ENCODE measurements around the gene SLC38A3.
A peak's percentile ranks its signal among the peaks of the same experiment; 100 is the strongest.
"Not testable (repeated sequence)": the region's sequence is repeated elsewhere in the genome, so short reads cannot be mapped to it uniquely, and the experiment has no call there.

The SLC38A3 gene

DNA sequence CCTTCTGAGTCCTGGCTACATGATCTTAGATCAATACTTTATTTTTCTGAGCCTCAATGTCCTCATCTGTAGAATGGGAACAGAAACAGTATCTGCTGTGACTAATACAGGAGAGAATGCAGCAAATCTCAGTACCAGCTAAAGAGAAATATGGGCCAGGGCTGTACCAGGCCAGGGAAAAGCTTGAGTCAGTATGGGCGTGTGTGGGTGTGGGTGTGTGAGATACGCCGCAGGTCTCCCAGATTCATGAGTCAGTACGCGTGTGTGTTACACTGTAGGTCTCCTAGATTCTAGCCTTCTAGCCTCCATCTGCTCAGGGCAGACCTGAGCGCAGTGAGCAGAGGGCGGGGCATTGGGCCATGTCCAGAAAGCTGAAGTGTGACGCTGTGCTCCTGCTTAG is 46.1 kb downstream of the SLC38A3 start:
- DNase-seq (ENCODE audit: low spot score): peak; percentile 68

DNA sequence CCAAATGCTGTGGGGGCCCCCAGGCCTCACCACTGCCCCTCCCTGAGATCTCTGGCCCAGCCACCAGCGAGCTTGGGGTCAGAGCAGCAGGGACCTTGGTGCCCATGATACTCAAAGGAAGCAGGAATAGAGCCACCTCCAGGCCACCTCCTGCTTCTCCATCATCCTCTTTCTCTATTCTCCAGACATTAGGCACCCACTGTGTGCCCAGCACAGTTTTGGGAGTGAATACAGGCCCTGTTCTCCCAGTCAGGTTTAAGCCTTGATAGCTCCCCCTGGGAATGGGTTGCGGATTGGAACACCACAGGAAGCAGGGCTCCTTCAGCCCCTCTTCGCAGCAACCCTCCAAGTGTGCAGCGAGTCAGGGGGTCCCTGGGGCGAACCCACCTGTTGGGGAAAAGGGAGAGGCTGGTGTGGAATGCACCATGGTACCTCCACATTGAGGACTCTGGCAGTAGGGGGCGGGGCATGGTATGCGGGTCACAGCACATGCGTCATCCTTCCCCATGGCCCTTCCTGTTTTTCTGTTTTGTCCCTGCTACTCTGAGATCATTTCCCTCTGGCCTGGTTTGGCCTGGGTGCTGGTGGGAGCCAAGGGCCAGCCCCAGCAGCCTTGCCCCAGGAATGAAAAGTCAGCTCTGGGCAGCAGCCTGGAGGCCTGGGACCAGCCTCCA is 49.6 kb downstream of the SLC38A3 start:
- no peak for DNase-seq (ENCODE audit: low spot score)

DNA sequence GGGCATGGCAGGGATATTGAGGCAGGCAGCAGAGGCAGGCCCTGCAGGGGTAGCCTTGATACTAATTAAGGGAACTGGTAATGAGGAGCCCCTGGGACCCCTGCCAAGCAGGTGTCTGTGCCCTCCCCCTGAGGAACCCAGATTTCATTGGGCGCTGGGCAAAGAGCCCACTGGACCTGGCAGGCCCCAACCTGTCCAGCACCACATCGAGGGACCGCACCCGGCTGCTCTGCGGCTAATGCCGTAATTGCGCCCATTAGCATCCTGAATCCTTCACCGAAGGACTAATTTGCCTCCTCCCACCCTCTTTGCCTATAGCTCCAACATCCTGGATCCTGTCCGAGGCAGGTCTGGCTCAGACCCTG is 50.2 kb downstream of the SLC38A3 start:
- DNase-seq (ENCODE audit: low spot score): no peak

DNA sequence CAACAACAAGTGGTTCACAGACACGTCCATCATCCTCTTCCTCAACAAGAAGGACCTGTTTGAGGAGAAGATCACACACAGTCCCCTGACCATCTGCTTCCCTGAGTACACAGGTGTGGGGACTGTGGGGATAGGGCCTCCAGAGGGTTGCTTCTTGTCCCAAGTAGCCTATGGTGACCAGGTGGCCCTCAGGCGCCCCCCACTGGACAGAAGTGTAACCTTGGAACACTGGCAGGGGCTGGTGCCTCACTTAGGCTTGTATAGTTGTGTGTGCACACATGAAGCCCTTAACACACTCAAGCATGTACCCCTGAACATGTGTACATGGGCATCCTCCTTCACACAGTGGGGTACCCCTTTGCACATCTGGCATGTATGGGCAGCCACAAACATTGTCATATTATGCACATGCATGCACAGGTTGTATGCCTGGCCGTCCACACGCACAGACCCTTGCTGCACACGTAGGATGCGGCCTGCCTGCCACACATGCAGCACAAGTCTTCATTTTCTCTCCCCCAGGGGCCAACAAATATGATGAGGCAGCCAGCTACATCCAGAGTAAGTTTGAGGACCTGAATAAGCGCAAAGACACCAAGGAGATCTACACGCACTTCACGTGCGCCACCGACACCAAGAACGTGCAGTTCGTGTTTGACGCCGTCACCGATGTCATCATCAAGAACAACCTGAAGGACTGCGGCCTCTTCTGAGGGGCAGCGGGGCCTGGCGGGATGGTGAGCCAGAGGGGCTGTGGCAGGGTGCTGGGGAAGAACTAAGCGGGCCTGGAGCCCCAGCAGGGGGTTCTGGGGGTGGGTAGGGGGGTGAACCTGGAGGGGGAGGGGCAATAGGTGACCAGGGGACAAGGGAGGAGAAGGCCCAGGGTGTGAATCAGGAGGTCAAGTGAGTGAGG is 52.2 kb downstream of the SLC38A3 start:
- no peak for DNase-seq (ENCODE audit: low spot score)

DNA sequence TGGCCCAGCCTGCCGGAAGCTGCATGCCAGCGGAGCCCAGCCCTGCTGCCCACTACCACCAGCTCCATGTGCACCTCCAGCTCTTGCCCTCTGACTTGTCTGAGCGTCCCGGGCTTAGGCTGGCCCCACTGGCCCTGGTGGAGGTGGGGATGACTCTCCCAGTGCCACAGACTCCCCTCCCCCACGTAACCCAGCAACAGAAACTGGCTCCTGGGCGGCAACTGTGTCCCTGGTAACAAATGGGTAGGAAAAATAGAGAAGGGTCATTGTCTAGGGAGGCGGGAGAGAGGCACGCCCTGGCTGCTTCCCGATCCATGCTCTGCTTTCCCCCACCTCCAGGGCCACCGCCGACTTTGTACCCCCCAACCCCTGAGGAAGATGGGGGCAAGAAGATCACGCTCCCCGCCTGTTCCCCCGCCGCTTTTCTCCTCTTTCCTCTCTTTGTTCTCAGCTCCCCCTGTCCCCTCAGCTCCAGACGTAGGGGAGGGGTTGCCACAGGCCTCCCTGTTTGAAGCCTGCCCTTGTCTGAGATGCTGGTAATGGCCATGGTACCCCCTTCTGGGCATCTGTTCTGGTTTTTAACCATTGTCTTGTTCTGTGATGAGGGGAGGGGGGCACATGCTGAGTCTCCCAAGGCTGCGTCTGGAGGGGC is 53.1 kb downstream of the SLC38A3 start:
- no peak for DNase-seq (ENCODE audit: low spot score)

DNA sequence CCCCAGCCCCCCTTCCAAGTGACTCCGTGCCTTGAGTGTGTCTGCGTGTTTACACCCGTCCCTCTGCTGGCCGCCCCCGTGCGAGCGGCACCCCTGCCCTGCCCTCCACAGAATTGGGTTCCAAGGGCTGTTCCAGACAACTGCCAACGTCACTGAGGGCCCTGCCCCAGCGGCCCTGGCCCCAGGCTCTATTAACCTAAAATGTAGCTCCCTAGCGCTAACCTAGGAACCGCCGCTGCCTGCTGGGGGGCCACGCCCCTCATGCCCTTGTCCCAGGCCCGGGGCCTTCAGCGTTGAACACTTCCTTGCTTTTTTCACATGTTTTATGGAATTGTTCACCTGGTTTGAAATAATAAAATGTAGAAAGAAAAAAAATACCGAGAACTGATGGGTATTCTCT is 53.9 kb downstream of the SLC38A3 start:
- DNase-seq (ENCODE audit: low spot score): no peak

DNA sequence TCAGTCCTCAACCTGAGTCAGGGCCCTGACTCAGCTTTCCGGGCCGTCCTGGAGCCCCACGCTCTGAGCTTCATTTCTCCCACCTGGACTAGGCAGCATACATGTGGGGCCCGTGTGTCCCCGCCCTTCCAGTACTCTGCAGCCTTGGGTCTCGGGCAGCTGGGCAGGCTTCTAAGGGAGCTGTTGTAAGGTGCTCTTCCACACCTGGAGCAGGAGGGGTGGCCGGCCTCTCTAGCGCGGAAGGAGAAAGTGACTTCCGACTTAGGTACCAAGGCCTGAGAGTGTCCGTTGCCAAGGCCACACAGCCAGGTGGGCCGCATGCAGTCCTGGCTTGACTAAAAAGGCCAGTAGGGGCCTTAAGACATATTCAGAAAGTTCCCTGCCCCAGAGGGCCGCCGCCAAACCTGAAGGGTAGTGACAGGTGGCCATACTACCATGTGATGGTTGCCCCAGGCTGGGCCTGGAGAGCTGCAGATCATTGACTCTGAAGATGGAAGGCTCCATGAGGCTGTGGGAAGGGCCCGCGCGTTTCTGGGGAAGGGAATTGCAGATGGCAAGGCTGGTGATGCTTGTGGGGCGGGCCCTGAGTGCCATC is 54.5 kb downstream of the SLC38A3 start:
- no peak for DNase-seq (ENCODE audit: low spot score)

DNA sequence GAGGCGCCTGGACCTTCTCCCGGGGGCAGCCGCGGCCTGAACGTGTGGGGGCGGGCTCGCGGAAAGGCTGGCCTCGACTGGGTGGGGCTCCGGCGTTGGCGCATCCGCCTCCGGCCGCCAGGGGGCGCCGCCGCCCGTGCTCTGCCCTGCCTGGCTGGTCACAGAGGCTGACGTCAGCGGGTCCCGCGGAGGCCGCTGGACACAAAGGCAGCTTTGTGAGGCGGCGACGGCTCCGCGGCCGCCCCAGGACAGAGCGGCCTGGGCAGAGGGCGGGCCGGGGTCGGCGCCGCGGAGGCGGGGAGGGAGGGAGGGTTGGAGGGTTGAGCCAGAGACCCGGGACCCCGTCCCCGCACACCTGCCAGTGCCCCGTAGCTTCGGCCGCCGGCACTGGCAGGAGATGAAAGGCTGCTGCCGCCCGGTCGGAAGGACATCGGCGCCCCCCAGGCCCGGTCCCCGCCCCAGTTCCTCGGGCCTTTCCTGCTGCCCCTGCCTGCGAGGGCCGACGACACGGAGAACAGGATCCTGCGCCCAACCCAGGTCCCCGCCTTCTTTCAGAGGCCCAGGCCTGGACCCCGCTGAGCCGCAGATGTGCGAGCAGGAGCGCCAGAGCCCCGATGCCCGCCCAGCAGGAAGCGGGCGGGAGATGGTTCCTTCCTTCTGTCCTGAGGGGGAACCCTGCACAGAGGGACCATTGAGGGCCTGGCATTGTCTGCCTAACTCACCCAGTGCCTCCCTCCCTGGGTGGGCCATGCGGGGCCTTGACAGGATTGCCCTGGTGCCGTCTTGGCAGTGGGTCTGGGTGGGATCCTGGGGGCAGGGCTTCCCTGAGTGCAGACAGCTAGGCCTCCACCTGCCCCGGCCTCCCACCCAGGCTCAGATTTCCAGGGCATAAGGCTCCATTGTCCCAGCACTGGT is 55.2 kb downstream of the SLC38A3 start:
- peak; percentile 97 for DNase-seq (ENCODE audit: low spot score)

DNA sequence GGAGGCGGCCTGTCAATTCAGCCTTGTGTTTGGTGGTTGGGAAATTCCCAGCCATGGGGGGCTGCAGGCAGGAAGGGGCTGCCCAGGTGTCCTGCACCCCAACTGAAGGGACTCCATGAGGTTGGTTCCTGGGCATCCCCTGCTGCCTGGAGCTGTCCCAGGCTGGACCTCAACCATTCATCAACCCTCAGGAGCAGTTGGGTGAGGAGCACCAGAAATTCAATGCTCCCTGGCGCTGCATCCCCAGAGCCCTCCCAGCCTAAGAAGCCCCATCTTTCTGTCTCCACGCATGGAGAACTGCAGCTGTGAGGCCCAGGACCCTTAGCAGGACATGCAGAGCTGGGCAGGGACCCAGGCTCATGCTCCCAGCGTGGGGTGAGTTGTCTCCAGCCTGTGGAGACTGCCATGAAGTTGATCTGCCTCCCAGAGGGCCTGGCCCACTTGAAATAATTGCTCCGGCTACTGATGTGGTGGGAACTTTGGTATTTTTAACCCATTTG is 55.9 kb downstream of the SLC38A3 start:
- DNase-seq (ENCODE audit: low spot score): no peak

DNA sequence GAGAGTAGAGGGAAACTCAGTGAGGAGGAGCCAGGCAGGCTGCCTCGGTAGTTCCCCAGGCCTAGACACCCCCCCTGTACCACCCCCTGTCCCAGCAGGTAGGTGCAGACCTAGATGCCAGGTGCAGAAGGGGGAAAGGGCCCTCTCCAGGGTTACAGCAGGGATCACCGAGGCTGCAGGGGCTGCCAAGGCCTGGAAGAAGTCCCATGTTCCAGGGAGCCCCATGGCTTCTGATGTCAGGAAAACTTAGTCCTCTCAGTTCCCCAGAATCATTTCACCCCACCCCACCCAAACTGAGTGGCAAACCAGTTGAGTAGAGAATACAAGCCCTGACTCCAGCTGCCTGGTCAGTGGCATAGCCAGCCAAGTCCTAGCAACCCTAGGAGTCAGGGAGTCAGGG is 56.4 kb downstream of the SLC38A3 start:
- DNase-seq (ENCODE audit: low spot score): no peak

DNA sequence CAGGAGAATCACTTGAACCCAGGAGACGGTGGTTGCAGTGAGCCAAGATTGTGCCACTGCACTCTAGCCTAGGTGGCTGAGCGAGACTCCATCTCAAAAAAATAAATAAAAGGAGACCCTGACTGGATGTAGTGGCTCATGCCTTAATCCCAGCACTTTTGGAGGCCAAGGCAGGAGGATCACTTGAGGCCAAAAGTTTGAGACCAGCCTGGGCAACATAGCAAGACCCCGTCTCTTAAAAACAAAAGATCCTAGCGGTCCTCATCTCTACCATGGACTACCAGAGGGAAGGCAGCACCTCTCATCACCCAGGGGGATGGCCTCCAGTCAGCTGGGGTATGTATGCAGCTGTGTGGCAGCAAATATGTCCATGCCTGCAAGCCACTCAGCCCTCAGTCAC is 57.1 kb downstream of the SLC38A3 start:
- DNase-seq (ENCODE audit: low spot score): not testable (repeated sequence)

DNA sequence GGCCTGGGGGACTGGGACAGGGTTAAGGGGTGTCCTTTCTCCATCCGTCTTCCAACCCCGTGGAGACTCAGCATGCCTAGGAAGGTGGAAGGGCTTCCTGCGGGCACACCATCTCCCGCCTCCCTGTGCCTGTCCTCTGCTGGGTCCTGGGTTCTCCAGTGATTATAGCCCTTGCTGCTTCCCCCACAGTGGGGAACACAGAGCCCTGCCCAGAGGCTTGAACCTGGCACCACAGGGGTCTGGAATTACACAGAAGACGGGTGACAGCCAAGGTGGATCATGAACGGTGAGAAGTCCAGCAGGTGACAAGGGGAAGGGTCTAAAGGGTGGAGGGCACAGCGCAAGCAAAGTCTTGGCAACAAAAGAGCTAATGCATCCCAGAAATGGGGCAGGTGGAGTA is 57.7 kb downstream of the SLC38A3 start:
- no peak for DNase-seq (ENCODE audit: low spot score)

DNA sequence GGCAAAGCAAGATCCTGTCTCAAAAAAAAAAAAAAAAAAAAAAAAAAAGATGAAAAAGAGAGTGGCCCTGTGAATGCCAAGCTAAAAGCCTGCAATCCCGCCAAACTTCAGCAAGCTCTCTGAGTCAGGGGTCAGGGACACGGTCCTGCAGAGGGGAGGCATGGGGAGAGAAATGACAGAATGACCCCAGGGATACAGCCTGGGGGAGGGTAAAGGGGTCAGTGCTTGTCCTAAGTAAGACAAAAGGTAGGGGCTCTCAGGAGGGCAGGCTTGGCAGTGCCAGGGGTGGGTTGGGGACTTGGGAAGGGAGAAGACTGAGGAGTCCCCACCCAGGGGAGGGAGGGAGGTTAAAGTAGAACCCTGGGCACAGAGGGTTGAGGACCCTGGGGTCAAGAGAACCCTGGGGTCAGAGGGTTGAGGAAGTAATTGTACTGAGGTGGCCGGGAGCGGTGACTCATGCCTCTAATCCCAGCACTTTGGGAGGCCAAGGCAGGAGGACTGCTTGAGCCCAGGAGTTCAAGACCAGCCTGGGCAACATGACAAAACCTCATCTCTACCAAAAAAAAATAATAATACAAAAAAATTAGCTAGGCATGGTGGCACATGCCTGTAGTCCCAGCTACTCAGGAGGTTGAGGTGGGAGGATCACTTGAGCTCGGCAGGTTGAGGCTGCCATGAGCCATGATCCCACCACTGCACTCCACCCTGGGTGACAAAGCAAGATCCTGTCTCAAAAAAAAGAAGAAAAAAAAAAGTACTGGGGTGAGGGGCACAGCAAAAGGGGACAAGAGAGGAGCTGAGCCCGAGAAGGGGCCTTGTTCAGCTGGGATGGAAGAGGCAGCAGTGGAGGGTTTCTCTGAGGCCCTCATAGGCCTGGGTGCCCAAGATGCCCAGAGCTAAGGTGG is 58.7 kb downstream of the SLC38A3 start:
- DNase-seq (ENCODE audit: low spot score): no peak

DNA sequence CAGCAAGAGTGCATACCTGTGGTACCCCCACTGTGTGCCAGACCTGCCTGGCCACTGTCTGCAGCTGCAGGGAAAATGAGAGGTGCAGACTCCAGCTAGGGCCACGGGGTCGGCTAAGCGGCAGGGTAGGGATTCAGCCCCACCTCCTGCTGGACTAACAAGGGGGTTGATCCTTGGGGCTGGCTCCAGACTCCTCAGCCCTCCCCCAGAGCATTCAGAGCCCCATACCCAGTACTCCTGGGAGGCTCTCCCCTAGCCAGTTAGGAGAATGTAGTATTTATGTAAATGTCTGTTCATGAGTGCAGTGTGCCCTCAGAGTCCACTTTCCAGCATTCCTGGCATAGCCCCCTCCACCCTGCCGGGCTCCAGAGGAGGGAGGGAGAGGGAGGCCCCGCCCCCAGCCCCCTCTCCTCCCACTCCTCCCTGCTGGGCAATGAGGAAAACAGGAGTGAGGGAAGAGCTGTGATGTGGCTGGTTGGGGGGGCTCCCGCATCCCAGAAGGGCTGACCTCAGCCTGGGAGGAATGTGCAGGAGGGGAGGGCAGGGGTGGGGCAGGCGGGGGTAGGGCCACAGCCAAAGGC is 59.4 kb downstream of the SLC38A3 start:
- peak; percentile 92 for DNase-seq (ENCODE audit: low spot score)

DNA sequence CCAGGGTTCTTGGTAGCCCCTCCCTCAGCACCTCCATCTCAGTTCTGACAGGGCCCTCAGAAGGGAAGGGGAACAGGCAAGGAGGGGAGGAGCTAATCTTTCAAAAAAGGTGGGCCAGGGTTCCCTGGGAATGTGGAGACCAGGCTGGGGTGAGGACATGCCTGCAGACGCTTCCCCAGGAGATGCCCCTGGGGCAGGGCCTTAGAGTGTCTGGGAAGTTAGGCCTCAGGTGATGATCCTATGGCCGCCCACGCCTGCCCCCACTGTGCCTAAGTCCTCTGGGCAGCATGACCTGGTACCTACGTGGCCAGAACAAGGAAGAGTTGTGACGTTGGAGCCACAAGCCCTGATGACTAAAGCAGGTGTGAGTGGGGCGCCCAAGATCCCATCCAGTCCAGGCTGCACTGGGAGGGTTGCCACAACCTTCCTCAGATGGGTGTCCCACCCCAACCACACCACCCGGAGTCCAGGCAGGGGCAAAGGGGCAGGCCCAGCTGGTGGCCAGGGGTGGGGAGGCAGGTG is 60.0 kb downstream of the SLC38A3 start:
- DNase-seq (ENCODE audit: low spot score): no peak

DNA sequence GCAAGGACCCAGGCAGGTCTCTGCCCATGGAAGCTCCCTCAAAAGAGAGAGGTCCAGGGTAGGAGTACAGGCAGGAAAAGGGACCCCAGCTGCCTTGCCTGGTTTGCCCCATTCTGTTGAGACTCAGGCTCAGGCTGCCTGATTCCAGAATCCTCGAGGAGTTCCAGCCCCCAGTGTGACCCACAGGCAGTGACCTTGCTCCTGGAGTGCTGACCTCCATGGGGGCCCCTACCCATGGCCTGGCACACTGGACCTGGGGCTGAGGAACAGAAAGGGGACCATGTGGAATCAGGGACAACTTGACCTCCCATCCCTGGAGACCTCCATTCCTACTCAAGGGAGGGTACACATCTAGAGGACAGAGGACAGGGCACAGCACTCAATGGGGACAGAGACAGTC is 60.5 kb downstream of the SLC38A3 start:
- DNase-seq (ENCODE audit: low spot score): no peak

DNA sequence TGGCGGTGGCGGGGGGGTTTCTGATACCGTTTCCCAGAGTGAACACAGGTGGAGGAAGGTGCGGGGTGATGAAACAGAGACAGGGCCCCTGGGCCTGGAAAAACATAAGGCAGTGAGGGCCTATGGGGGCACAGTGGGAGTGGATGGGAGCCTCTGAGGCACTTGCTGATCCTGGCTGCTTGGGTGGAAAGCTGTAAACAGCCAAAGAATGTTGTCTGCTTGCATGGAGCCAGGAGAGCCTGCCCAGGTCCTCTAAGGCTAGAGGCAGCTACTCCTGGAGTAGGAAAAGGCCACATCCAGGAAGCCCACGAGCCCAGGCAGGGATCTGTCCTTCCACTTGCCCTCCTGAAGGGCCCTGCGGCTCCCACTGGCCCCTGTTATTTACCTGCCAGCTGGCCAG is 60.9 kb downstream of the SLC38A3 start:
- peak; percentile 43 for DNase-seq (ENCODE audit: low spot score)

DNA sequence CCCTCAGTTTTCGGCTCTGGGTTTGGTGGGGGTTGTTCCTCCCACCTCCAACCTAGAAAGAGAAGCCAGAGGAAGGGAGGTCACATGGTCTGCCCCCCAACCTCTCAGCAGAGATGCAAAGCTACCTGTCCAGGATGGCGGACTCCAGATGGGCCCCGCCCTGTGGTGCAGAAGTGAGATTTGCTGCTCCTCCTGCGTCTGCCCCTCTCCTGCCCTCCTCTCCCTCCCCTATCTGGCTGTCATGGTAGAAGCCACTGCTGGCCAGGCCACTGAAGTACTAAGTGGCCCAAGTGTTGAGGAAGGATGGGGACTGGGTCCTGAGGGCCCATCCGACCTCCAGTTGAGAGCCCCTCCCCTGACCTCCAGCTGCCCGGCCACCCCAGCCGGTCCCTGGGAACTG is 61.8 kb downstream of the SLC38A3 start:
- DNase-seq (ENCODE audit: low spot score): no peak

DNA sequence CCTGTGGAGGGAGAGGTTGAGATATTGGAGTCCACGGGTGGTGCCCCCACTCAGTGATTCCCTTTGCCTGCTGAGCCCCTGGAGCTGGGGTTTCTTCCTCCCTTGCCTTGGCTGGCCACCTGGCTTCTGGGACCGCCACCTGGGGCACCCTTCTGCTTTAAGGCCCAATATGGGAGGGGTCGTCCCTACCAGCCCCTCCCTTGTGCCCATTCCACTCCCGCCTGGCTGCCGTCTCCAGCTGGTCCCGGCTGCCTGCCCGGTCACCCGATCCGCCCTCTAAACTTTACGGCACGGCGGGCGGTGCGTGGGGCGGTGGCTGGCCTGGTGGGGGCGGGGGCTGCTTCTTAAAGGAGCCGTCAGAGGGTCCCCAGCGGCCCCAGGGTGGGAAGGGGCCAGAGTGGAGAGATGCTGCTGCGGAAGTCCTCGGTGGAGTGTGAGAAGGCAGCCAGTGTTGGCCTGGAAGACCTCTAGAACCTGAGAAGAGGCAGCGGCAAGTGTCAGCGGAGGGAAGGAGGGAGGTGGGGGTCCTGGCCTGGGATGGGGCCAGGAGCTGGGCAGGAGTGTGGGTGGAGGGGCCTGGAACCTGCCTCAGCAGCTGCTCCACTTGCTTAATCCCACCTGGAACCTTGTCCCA is 62.3 kb downstream of the SLC38A3 start:
- peak; percentile 69 for DNase-seq (ENCODE audit: low spot score)
